ENCODE data around the gene PKNOX2.

The PKNOX2 gene

GRCh38 chr11:125303186-125303585 lies 138.6 kb downstream of the PKNOX2 start:
- TF ChIP-seq CTCF (IDR thresholded peaks at IDR 0.05; ENCODE audit: extremely low read depth, missing control alignments) = no peak
- DNase-seq (ENCODE audit: low spot score) = no peak

GRCh38 chr11:125303694-125304093 lies 139.1 kb downstream of the PKNOX2 start:
- no peak for TF ChIP-seq CTCF (IDR thresholded peaks at IDR 0.05; ENCODE audit: extremely low read depth, missing control alignments)
- DNase-seq (ENCODE audit: low spot score) = no peak

GRCh38 chr11:125304136-125304535 lies 139.6 kb downstream of the PKNOX2 start:
- TF ChIP-seq CTCF (IDR thresholded peaks at IDR 0.05; ENCODE audit: extremely low read depth, missing control alignments) = no peak
- no peak for DNase-seq (ENCODE audit: low spot score)

GRCh38 chr11:125304876-125305275 lies 140.3 kb downstream of the PKNOX2 start:
- no peak for TF ChIP-seq CTCF (IDR thresholded peaks at IDR 0.05; ENCODE audit: extremely low read depth, missing control alignments)
- no peak for DNase-seq (ENCODE audit: low spot score)

- TF ChIP-seq CTCF (IDR thresholded peaks at IDR 0.05; ENCODE audit: extremely low read depth, missing control alignments) = no peak
Measured at GRCh38 chr11:125305345-125305744, 140.8 kb downstream of the PKNOX2 start.

GRCh38 chr11:125306476-125306875 lies 141.9 kb downstream of the PKNOX2 start:
- no peak for TF ChIP-seq CTCF (IDR thresholded peaks at IDR 0.05; ENCODE audit: extremely low read depth, missing control alignments)
- no peak for DNase-seq (ENCODE audit: low spot score)

More at GRCh38 chr11:125305345-125305744, 140.8 kb downstream of the PKNOX2 start:
- DNase-seq (ENCODE audit: low spot score) = no peak

- TF ChIP-seq CTCF (IDR thresholded peaks at IDR 0.05; ENCODE audit: extremely low read depth, missing control alignments) = no peak
- DNase-seq (ENCODE audit: low spot score) = no peak
Measured at GRCh38 chr11:125308246-125308645, 143.7 kb downstream of the PKNOX2 start.

Measured in GM20000 (cell line).